Measurements from ENCODE around the gene ALPK3. TPM values are rescaled to one million over a fixed set of nuclear protein-coding genes. Genes with fewer than 3 reads are reported as not detected.

The ALPK3 gene
- total RNA-seq, 1 experiment from 2014 or later, result 16.5 TPM

GRCh38 chr15:84821501-84822021 lies 4.4 kb downstream of the ALPK3 start:
- ChIA-PET POLR2A (no interaction called here), CTCF (interaction anchor here (0.9 to 2.1 kb wide), 4 partner anchors 57 to 234 kb away, joined by 3 to 9 read pairs (median 6); no protein-coding TSS in a partner anchor)
- DNase-seq (ENCODE audit: low spot score) (no peak), ATAC-seq (no peak)
- no peaks in the 10 kb centered on the region for H3K9me3 Mint-ChIP-seq
- TF ChIP-seq ZNF281 (CRISPR knock-in tag; IDR thresholded peaks at IDR 0.05) (no peak), TEAD4 (CRISPR knock-in tag; IDR thresholded peaks at IDR 0.05) (no peak), JUN (CRISPR knock-in tag; IDR thresholded peaks at IDR 0.05) (no peak), FOXP4 (CRISPR knock-in tag; IDR thresholded peaks at IDR 0.05) (no peak), E2F4 (CRISPR knock-in tag; IDR thresholded peaks at IDR 0.05; ENCODE audit: borderline replicate concordance, low read depth) (no peak), PREB (CRISPR knock-in tag; IDR thresholded peaks at IDR 0.05; ENCODE audit: borderline replicate concordance) (no peak), NFYB (CRISPR knock-in tag; conservative IDR thresholded peaks at IDR 0.05; ENCODE audit: low read depth) (no peak), ZMAT4 (CRISPR knock-in tag; IDR thresholded peaks at IDR 0.05) (no peak), ZNF532 (CRISPR knock-in tag; IDR thresholded peaks at IDR 0.05; ENCODE audit: borderline replicate concordance) (no peak), MXD4 (CRISPR knock-in tag; IDR thresholded peaks at IDR 0.05; ENCODE audit: borderline replicate concordance) (no peak)
- H3K27me3 Mint-ChIP-seq (ENCODE audit: low read depth), result peaks cover 1% of the 10 kb centered on the region; the same call in 1 of the 2 replicates
- no peak overlapping the region for H3K4me3 Mint-ChIP-seq
- peak overlapping the region; percentile 39; the same call in 1 of the 2 replicates for H3K27ac Mint-ChIP-seq
- peaks cover 51% of the 10 kb centered on the region for H3K4me1 Mint-ChIP-seq
- H3K36me3 Mint-ChIP-seq, result no peaks in the 10 kb centered on the region; the same call in 1 of the 2 replicates

GRCh38 chr15:84822653-84823281 lies 5.6 kb downstream of the ALPK3 start:
- CTCF ChIA-PET, result interaction anchor here (0.7 to 2.1 kb wide), 7 partner anchors 17 to 235 kb away, joined by 3 to 9 read pairs (median 3); no protein-coding TSS in a partner anchor
- POLR2A ChIA-PET, result interaction anchor here (0.9 kb wide), 1 partner anchor 107 kb away, joined by 3 read pairs; the partner anchor contains the start of gene SEC11A
- H3K27ac Mint-ChIP-seq, result no peak overlapping the region
- no peak for TF ChIP-seq ZNF232 (CRISPR knock-in tag; IDR thresholded peaks at IDR 0.05)
- TF ChIP-seq TCF7 (CRISPR knock-in tag; IDR thresholded peaks at IDR 0.05; ENCODE audit: low read depth), result no peak
- no peak for TF ChIP-seq OVOL2 (CRISPR knock-in tag; IDR thresholded peaks at IDR 0.05; ENCODE audit: borderline replicate concordance)
- TF ChIP-seq SMAD3 (CRISPR knock-in tag; IDR thresholded peaks at IDR 0.05; ENCODE audit: borderline replicate concordance), result no peak
- no peak for TF ChIP-seq STAT6 (CRISPR knock-in tag; conservative IDR thresholded peaks at IDR 0.05; ENCODE audit: low read depth)
- no peak for TF ChIP-seq CDX4 (CRISPR knock-in tag; IDR thresholded peaks at IDR 0.05; ENCODE audit: borderline replicate concordance)
- TF ChIP-seq GRHL2 (CRISPR knock-in tag; IDR thresholded peaks at IDR 0.05; ENCODE audit: insufficient replicate concordance, severe bottlenecking), result no peak

More at GRCh38 chr15:84822653-84823281, 5.6 kb downstream of the ALPK3 start:
- Mint-ChIP-seq H3K27me3 (ENCODE audit: low read depth) (no peaks in the 10 kb centered on the region), H3K4me3 (no peak overlapping the region), H3K36me3 (no peaks in the 10 kb centered on the region; the same call in 1 of the 2 replicates), H3K9me3 (no peaks in the 10 kb centered on the region), H3K4me1 (peaks cover 49% of the 10 kb centered on the region)
- DNase-seq (ENCODE audit: low spot score) (no peak), ATAC-seq (no peak)
